HepG2 (cell line): ENCODE measurements around the gene PTPN3. TPM values are rescaled to one million over a fixed set of nuclear protein-coding genes. Genes with fewer than 3 reads are reported as not detected.

Experiments
- HOXA5 ChIP-seq: sonication (generic); formaldehyde crosslinking; IDR thresholded peaks from 2 replicates; pipeline ENCODE4 v1.4.0; 2020; ENCODE audit warnings: missing genetic modification reagents
- PAX8 ChIP-seq: sonication (generic); formaldehyde crosslinking; IDR thresholded peaks from 2 replicates; pipeline ENCODE4 v1.8.0; 2022; ENCODE audit warnings: mild to moderate bottlenecking, missing genetic modification reagents, borderline replicate concordance
- RARG ChIP-seq: sonication (generic); formaldehyde crosslinking; IDR thresholded peaks from 2 replicates; pipeline ENCODE4 v1.4.0; 2020; ENCODE audit warnings: low read depth, mild to moderate bottlenecking, missing genetic modification reagents
- TBX2 ChIP-seq: sonication (generic); formaldehyde crosslinking; IDR thresholded peaks from 2 replicates; pipeline ENCODE4 v1.5.0; 2020; ENCODE audit warnings: missing genetic modification reagents, mild to moderate bottlenecking, borderline replicate concordance
- ZNF10 ChIP-seq: sonication (generic); formaldehyde crosslinking; IDR thresholded peaks from 2 replicates; pipeline ENCODE4 v1.4.0; 2020; ENCODE audit warnings: mild to moderate bottlenecking, low read depth, missing genetic modification reagents, borderline replicate concordance
- ZNF230 ChIP-seq: sonication (generic); formaldehyde crosslinking; IDR thresholded peaks from 2 replicates; pipeline ENCODE4 v1.4.0; 2020; ENCODE audit warnings: mild to moderate bottlenecking, missing genetic modification reagents
- ZNF530 ChIP-seq: sonication (generic); formaldehyde crosslinking; IDR thresholded peaks from 2 replicates; pipeline ENCODE4 v1.5.0; 2020; ENCODE audit warnings: low read depth, mild to moderate bottlenecking, missing genetic modification reagents
- ZNF800 ChIP-seq: sonication (generic); formaldehyde crosslinking; IDR thresholded peaks from 2 replicates; pipeline ENCODE4 v1.4.0; 2020; ENCODE audit warnings: missing genetic modification reagents
- ZSCAN21 ChIP-seq: sonication (generic); formaldehyde crosslinking; IDR thresholded peaks from 2 replicates; pipeline ENCODE4 v1.8.0; 2022; ENCODE audit warnings: mild to moderate bottlenecking, missing genetic modification reagents, moderate library complexity, borderline replicate concordance
- polyA plus RNA-seq, 8 experiments: library from polyadenylated mRNA; depleted of rRNA in 3 of 8; stranded (reverse) in 7 of 8; unstranded in 1 of 8; fragments of >200 nt; fragmentation: Illumina TruSeq in 4 of 8; extraction: Trizol in 4 of 8; gene quantifications; 2 replicates each; pipeline versions ENCODE4 v1.2.1 to v1.2.3, GENCODE V29; 2011 to 2016; ENCODE audit warnings: low read depth in 4 of 8, missing spikeins in 1 of 8, mixed read lengths in 1 of 8; ENCODE audit not compliant: insufficient read depth in 1 of 8
- total RNA-seq, 5 experiments: library from RNA; depleted of rRNA; stranded (reverse); fragments of >200 nt; fragmentation: Illumina TruSeq; extraction: Trizol; gene quantifications; 2 replicates each; pipeline ENCODE4 v1.2.3, GENCODE V29; 2016; ENCODE audit warnings: low read depth in 1 of 5
- TF ChIP-seq, protein P1 (sequence below): sonication (generic); formaldehyde crosslinking; IDR thresholded peaks from 2 replicates; pipeline ENCODE4 v1.5.0; 2020; ENCODE audit warnings: mild to moderate bottlenecking, missing genetic modification reagents
- TF ChIP-seq, protein P2 (sequence below): sonication (generic); formaldehyde crosslinking; IDR thresholded peaks from 2 replicates; pipeline ENCODE4 v1.4.0; 2020; ENCODE audit warnings: missing genetic modification reagents, mild to moderate bottlenecking, borderline replicate concordance
- TF ChIP-seq, protein P3 (sequence below): sonication (generic); formaldehyde crosslinking; IDR thresholded peaks from 2 replicates; pipeline ENCODE4 v1.4.0; 2020; ENCODE audit warnings: missing genetic modification reagents
- TF ChIP-seq, protein P4 (sequence below): sonication (generic); formaldehyde crosslinking; IDR thresholded peaks from 2 replicates; pipeline ENCODE4 v1.9.0; 2021; ENCODE audit warnings: missing genetic modification reagents, borderline replicate concordance

Gene PTPN3
- total and polyA plus RNA-seq, 2 of the 13 experiments (the other 11 are each of a cell fraction or from before 2014, with no cell fraction given) = 5.6 to 20.5 TPM

DNA sequence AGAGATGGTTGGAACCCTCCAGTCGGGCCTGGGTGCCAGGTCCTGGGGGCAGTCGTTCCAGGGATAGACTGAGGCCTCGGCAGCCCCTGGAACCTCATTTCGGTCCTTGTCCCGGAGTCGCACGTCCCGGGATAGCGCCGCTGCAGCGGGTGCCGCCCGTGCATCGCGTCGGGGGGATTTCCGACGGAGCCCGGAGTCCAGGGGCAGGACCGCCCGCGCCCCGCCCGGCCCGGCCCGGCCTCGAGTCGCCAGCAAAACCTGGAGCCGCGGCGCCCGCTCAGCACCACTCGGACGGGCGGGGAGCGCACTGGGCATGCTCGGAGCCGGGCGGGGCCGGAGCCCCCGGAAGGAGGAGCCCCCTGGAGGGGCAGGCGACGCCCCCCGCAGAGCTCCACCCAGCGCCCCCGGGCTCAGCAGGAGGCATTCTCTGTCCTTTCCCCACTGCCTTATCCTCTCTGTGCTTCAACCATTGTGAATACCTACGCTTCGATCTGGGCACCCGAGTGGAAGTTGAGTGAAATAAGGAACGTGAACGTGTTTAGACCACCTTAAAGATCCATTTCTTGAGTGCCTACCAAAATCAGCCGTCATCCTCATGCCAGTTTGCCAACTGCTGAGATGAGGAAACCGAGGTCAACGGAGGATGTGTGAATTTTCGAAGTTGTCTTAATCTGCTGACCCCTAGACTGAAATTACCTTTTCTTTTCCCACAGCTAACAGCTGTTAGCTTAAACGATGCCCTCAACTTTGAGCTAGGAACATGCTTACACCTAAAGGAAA lies 1.7 kb upstream of the PTPN3 start (continued):
- TF ChIP-seq ZNF800 (peak; percentile 67; the same call in 1 of the 2 replicates), RARG (no peak), ZNF10 (no peak), ZNF530 (CRISPR knock-in tag) (no peak), PAX8 (CRISPR knock-in tag) (no peak), HOXA5 (CRISPR knock-in tag) (0 out of 2 replicates have a peak, but pooled peaks have one; percentile 32), ZSCAN21 (0 out of 2 replicates have a peak, but pooled peaks have one; percentile 62), TBX2 (CRISPR knock-in tag) (peak; percentile 79; the same call in 1 of the 2 replicates), ZNF230 (CRISPR knock-in tag) (0 out of 2 replicates have a peak, but pooled peaks have one; percentile 52)
- TF ChIP-seq, protein P1, sequence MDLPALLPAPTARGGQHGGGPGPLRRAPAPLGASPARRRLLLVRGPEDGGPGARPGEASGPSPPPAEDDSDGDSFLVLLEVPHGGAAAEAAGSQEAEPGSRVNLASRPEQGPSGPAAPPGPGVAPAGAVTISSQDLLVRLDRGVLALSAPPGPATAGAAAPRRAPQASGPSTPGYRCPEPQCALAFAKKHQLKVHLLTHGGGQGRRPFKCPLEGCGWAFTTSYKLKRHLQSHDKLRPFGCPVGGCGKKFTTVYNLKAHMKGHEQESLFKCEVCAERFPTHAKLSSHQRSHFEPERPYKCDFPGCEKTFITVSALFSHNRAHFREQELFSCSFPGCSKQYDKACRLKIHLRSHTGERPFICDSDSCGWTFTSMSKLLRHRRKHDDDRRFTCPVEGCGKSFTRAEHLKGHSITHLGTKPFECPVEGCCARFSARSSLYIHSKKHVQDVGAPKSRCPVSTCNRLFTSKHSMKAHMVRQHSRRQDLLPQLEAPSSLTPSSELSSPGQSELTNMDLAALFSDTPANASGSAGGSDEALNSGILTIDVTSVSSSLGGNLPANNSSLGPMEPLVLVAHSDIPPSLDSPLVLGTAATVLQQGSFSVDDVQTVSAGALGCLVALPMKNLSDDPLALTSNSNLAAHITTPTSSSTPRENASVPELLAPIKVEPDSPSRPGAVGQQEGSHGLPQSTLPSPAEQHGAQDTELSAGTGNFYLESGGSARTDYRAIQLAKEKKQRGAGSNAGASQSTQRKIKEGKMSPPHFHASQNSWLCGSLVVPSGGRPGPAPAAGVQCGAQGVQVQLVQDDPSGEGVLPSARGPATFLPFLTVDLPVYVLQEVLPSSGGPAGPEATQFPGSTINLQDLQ (CRISPR knock-in tag) = no peak
- TF ChIP-seq, protein P2, sequence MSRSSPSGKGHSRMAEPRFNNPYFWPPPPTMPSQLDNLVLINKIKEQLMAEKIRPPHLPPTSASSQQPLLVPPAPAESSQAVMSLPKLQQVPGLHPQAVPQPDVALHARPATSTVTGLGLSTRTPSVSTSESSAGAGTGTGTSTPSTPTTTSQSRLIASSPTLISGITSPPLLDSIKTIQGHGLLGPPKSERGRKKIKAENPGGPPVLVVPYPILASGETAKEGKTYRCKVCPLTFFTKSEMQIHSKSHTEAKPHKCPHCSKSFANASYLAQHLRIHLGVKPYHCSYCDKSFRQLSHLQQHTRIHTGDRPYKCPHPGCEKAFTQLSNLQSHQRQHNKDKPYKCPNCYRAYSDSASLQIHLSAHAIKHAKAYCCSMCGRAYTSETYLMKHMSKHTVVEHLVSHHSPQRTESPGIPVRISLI (CRISPR knock-in tag) = peak; percentile 13; the same call in 1 of the 2 replicates
- TF ChIP-seq, protein P3, sequence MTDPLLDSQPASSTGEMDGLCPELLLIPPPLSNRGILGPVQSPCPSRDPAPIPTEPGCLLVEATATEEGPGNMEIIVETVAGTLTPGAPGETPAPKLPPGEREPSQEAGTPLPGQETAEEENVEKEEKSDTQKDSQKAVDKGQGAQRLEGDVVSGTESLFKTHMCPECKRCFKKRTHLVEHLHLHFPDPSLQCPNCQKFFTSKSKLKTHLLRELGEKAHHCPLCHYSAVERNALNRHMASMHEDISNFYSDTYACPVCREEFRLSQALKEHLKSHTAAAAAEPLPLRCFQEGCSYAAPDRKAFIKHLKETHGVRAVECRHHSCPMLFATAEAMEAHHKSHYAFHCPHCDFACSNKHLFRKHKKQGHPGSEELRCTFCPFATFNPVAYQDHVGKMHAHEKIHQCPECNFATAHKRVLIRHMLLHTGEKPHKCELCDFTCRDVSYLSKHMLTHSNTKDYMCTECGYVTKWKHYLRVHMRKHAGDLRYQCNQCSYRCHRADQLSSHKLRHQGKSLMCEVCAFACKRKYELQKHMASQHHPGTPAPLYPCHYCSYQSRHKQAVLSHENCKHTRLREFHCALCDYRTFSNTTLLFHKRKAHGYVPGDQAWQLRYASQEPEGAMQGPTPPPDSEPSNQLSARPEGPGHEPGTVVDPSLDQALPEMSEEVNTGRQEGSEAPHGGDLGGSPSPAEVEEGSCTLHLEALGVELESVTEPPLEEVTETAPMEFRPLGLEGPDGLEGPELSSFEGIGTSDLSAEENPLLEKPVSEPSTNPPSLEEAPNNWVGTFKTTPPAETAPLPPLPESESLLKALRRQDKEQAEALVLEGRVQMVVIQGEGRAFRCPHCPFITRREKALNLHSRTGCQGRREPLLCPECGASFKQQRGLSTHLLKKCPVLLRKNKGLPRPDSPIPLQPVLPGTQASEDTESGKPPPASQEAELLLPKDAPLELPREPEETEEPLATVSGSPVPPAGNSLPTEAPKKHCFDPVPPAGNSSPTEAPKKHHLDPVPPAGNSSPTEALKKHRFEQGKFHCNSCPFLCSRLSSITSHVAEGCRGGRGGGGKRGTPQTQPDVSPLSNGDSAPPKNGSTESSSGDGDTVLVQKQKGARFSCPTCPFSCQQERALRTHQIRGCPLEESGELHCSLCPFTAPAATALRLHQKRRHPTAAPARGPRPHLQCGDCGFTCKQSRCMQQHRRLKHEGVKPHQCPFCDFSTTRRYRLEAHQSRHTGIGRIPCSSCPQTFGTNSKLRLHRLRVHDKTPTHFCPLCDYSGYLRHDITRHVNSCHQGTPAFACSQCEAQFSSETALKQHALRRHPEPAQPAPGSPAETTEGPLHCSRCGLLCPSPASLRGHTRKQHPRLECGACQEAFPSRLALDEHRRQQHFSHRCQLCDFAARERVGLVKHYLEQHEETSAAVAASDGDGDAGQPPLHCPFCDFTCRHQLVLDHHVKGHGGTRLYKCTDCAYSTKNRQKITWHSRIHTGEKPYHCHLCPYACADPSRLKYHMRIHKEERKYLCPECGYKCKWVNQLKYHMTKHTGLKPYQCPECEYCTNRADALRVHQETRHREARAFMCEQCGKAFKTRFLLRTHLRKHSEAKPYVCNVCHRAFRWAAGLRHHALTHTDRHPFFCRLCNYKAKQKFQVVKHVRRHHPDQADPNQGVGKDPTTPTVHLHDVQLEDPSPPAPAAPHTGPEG (CRISPR knock-in tag) = peak; percentile 93
- TF ChIP-seq, protein P4, sequence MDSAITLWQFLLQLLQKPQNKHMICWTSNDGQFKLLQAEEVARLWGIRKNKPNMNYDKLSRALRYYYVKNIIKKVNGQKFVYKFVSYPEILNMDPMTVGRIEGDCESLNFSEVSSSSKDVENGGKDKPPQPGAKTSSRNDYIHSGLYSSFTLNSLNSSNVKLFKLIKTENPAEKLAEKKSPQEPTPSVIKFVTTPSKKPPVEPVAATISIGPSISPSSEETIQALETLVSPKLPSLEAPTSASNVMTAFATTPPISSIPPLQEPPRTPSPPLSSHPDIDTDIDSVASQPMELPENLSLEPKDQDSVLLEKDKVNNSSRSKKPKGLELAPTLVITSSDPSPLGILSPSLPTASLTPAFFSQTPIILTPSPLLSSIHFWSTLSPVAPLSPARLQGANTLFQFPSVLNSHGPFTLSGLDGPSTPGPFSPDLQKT (CRISPR knock-in tag) = no peak
